WERI-Rb-1 (cell line): ENCODE measurements around the gene GRPEL1.

Experiments used
- DNase-seq: peaks from one replicate; pipeline ENCODE4 v3.0.0-alpha.2; 2020
- H3K27ac ChIP-seq: fragments of 250-450 bp; sonication (Bioruptor Pico); 2 replicates; pipeline ENCODE4 v1.5.1; 2020; ENCODE audit warnings: mild to moderate bottlenecking, moderate library complexity
- H3K27me3 ChIP-seq: fragments of 250-450 bp; sonication (Bioruptor Pico); 2 replicates; pipeline ENCODE4 v1.5.1; 2021; ENCODE audit warnings: mild to moderate bottlenecking, low read depth, moderate library complexity; ENCODE audit not compliant: insufficient read depth, severe bottlenecking
- H3K36me3 ChIP-seq: fragments of 250-450 bp; sonication (Bioruptor Pico); 2 replicates; pipeline ENCODE4 v1.5.1; 2020; ENCODE audit warnings: mild to moderate bottlenecking, moderate library complexity
- H3K4me3 ChIP-seq: 2 replicates; pipeline ENCODE4 v1.5.1; 2011; ENCODE audit warnings: low read depth, mild to moderate bottlenecking, control low read depth, low read length
- H3K9me3 ChIP-seq: fragments of 250-450 bp; sonication (Bioruptor Pico); 2 replicates; pipeline ENCODE4 v1.5.1; 2021; ENCODE audit warnings: mild to moderate bottlenecking, moderate library complexity; ENCODE audit not compliant: severe bottlenecking
- TF ChIP-seq, protein P1 (sequence below): IDR thresholded peaks from 2 replicates; pipeline ENCODE4 v1.5.1; 2011; ENCODE audit warnings: low read depth, mild to moderate bottlenecking, control low read depth, inconsistent platforms, low read length

The GRPEL1 gene

DNA sequence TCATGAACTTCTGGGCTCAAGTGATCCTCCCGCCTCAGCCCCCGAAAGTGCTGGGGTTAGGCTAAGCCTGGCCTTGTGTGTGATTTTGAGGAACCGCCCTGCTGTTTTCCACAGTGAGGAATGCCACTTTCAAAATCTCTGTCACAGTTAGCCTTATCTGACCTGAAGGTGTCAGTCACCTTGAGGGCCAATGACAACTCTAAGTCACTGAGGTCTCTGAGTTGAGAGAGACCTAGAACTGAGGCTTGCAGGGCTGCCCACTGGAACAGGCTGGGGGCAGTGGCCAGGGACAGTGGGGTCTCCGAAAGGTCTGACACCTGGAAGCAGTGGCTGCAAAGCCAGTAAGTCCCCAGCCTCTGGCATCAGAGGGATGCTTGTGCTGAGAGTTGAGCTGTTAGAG, 18.6 kb downstream of the GRPEL1 start:
- H3K4me3 ChIP-seq = no peak overlapping the region
- TF ChIP-seq, protein P1, sequence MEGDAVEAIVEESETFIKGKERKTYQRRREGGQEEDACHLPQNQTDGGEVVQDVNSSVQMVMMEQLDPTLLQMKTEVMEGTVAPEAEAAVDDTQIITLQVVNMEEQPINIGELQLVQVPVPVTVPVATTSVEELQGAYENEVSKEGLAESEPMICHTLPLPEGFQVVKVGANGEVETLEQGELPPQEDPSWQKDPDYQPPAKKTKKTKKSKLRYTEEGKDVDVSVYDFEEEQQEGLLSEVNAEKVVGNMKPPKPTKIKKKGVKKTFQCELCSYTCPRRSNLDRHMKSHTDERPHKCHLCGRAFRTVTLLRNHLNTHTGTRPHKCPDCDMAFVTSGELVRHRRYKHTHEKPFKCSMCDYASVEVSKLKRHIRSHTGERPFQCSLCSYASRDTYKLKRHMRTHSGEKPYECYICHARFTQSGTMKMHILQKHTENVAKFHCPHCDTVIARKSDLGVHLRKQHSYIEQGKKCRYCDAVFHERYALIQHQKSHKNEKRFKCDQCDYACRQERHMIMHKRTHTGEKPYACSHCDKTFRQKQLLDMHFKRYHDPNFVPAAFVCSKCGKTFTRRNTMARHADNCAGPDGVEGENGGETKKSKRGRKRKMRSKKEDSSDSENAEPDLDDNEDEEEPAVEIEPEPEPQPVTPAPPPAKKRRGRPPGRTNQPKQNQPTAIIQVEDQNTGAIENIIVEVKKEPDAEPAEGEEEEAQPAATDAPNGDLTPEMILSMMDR = no peak
- H3K27ac ChIP-seq = no peak overlapping the region
- peaks cover 22% of the 10 kb centered on the region for H3K36me3 ChIP-seq
- H3K9me3 ChIP-seq = no peaks in the 10 kb centered on the region
- DNase-seq = no peak
- no peaks in the 10 kb centered on the region for H3K27me3 ChIP-seq

DNA sequence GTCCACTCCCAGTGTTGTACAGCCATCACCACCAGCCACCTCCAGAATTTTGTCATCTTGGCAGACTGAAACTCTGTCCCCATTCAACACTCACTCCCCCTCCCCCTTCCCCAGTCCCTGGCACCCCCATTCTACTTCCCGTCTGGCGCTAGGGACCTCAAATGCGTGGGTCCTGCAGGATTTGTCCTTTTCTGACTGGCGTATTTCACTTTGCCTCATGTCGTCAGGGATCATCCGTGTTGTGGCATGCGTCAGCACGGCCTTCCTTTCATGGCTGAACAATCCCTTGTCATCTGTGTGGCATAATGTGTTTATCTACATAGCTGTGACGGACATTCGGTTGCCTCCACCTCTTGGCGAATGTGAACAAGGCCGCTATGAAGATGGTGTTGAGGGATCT, 19.2 kb downstream of the GRPEL1 start:
- TF ChIP-seq, protein P1 = no peak
- Histone ChIP-seq H3K9me3 (no peaks in the 10 kb centered on the region), H3K27ac (no peak overlapping the region), H3K36me3 (peaks cover 21% of the 10 kb centered on the region), H3K27me3 (no peaks in the 10 kb centered on the region), H3K4me3 (no peak overlapping the region)
- no peak for DNase-seq

DNA sequence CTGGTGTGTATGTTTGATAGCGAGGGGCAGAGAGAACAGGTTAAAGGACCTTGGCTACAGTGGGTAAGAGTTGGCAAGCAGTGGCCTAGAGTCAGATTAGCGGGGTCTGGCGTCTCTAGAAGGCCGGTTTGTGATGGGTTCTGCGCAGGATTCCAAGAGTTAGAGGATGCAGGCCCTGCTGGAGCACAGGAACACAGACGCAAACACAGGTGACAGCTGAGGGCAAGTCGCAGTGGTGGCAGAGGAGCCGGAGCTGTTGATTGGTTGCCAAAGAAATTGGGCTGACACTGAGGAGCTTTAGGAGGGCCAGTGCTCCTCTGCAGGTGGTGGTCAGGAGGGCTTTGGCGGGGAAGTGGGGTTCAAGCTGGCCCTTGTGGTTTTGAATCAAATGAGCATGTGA, 20.9 kb downstream of the GRPEL1 start:
- H3K36me3 ChIP-seq = peaks cover 18% of the 10 kb centered on the region
- DNase-seq = no peak
- H3K9me3 ChIP-seq = no peaks in the 10 kb centered on the region
- no peaks in the 10 kb centered on the region for H3K27me3 ChIP-seq
- H3K4me3 ChIP-seq = no peak overlapping the region
- H3K27ac ChIP-seq = no peak overlapping the region
- TF ChIP-seq, protein P1 = no peak

DNA sequence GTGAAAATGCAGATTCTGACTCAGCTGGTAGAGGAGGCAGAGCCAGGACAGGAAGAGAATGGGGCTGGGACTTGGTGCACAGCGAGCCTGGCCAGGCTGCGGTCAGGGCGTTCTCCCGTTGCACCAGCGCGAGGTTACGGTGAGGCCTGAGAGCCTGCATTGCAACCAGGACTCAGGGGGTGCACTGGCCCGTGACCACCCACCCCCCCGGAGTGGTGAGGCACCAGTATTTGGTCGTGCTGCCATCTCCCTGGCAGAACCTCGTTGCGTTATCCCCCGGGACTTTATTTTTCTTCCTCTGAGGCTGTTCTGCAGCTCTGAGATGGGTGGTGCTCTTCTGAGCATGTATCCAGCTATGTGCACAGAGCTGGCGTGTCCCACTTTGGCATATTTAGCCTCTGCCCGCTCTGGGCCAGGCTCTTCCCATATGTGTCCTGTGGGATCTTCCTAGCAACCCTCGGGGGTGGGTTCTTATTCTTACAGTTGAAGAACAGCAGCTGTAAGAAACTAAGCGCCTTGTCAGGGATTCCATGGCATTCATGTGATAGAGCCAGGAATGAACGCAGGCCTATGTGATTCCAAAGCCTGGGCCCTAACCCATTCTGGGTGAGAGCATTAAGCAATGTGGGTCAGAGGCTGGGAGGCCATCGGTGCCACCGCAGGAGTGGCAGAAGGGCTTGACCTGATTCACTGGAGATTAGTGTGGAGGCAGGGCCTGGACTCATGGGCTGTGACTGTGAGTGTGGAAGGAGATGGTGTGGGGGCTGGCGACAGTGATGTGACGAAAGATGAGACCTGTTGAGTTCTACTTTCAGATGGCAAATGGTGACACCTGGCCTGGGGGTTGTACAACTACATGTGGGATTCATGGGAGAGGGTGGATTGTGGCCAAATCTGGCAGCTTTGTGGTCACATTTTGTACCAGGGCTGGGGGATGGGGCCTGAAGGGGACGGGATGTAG, 21.6 kb downstream of the GRPEL1 start:
- H3K36me3 ChIP-seq = peaks cover 18% of the 10 kb centered on the region
- TF ChIP-seq, protein P1 = no peak
- DNase-seq = no peak
- no peaks in the 10 kb centered on the region for H3K27me3 ChIP-seq
- no peak overlapping the region for H3K27ac ChIP-seq
- H3K4me3 ChIP-seq = no peak overlapping the region
- H3K9me3 ChIP-seq = no peaks in the 10 kb centered on the region

DNA sequence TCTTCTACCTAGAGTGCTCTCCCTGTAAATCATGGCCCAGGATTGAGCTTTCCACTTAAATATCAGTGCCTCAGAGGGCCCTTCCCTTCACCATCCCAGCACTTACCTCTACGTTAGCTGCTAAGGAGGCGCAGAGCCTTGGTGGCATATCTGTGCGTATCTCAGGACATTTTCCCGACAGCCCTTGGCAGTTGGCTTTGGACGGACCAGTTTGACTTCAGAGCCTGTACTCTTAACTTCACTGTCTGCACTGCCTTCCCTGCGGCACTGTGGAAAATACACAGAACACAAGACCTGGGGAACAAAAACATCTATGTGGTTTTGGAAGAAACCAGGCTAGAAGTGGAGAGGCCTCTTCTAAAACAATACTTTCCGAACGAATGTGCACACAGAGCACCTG, 22.3 kb downstream of the GRPEL1 start:
- no peak overlapping the region for H3K27ac ChIP-seq
- peaks cover 18% of the 10 kb centered on the region for H3K36me3 ChIP-seq
- no peaks in the 10 kb centered on the region for H3K9me3 ChIP-seq
- no peak overlapping the region for H3K4me3 ChIP-seq
- TF ChIP-seq, protein P1 = no peak
- H3K27me3 ChIP-seq = no peaks in the 10 kb centered on the region
- no peak for DNase-seq
